H1 (cell line): ENCODE data around the gene DISP3. TPM values are rescaled to one million over a fixed set of nuclear protein-coding genes. Genes with fewer than 3 reads are reported as not detected.
A peak's percentile ranks its signal among the peaks of the same experiment; 100 is the strongest.

Experiments
- CTCF ChIA-PET: fragments of 300-600 bp; sonication (Branson Sonifier 250); formaldehyde crosslinking; loops from one replicate; lab custom pipeline; 2021; ENCODE audit not compliant: partially characterized antibody; lab: Charles Lee
- POLR2A ChIA-PET: fragments of 300-600 bp; sonication (Branson Sonifier 250); formaldehyde crosslinking; loops from one replicate; lab custom pipeline; 2021; ENCODE audit warnings: inconsistent platforms; ENCODE audit not compliant: partially characterized antibody; lab: Charles Lee
- DNase-seq, 2 experiments: peaks; one replicate each; pipeline versions ENCODE4 v3.0.0 to v3.0.0-alpha.2; 2010 to 2022; ENCODE audit warnings: low spot score in 2 of 2, low read depth in 1 of 2, mixed read lengths in 1 of 2
- FAIRE-seq: peaks from 2 replicates; lab custom pipeline; 2011; peaks lifted over from hg19 to GRCh38; lab: Jason Lieb, UNC
- H2AFZ ChIP-seq: 2 replicates; pipeline ENCODE4 v1.8.1; 2012; ENCODE audit warnings: low read length, inconsistent platforms
- H2AK5ac ChIP-seq: 2 replicates; pipeline ENCODE4 v1.6.1; 2013; ENCODE audit warnings: low read depth, low read length
- H2BK120ac ChIP-seq: replicated peaks from 2 replicates; pipeline ENCODE3; 2013; ENCODE audit warnings: low read depth, low read length, inconsistent platforms
- H2BK12ac ChIP-seq: 2 replicates; pipeline ENCODE4 v1.6.1; 2013; ENCODE audit warnings: low read depth, low read length
- H2BK15ac ChIP-seq: 2 replicates; pipeline ENCODE4 v1.6.1; 2013; ENCODE audit warnings: low read length
- H2BK20ac ChIP-seq: 2 replicates; pipeline ENCODE4 v1.6.1; 2013; ENCODE audit warnings: low read length
- H2BK5ac ChIP-seq: 2 replicates; pipeline ENCODE4 v1.6.1; 2013; ENCODE audit warnings: low read depth, low read length
- H3K14ac ChIP-seq: 2 replicates; pipeline ENCODE4 v1.6.1; 2013; ENCODE audit warnings: inconsistent platforms; ENCODE audit not compliant: insufficient read length
- H3K18ac ChIP-seq: 2 replicates; pipeline ENCODE4 v1.6.1; 2013; ENCODE audit warnings: low read length; ENCODE audit errors: extremely low read depth
- H3K23ac ChIP-seq: 2 replicates; pipeline ENCODE4 v1.6.1; 2013; ENCODE audit warnings: inconsistent platforms; ENCODE audit not compliant: insufficient read length
- H3K23me2 ChIP-seq: 2 replicates; pipeline ENCODE4 v1.6.1; 2013; ENCODE audit warnings: low read depth, low read length
- H3K27ac ChIP-seq: 2 replicates; pipeline ENCODE4 v1.6.1; 2011; ENCODE audit warnings: low read depth, low read length, inconsistent platforms
- H3K27me3 ChIP-seq, 4 experiments: replicated peaks in 1 of 4; 1 replicate in 1 of 4; 2 replicates in 3 of 4; pipeline versions ENCODE4 v1.6.1 to v1.8.1; 2011 to 2013; ENCODE audit warnings: low read length in 3 of 4, mild to moderate bottlenecking in 3 of 4, inconsistent platforms in 2 of 4, mixed read lengths in 2 of 4, moderate library complexity in 1 of 4; ENCODE audit not compliant: control insufficient read depth in 3 of 4, insufficient read depth in 3 of 4; ENCODE audit errors: extremely low read depth in 1 of 4
- H3K36me3 ChIP-seq, 4 experiments: 2 replicates each; pipeline versions ENCODE4 v1.6.1 to v1.8.1; 2011 to 2013; ENCODE audit warnings: mild to moderate bottlenecking in 4 of 4, low read length in 3 of 4, moderate library complexity in 2 of 4, control low read depth in 1 of 4, inconsistent platforms in 1 of 4; ENCODE audit not compliant: insufficient read depth in 4 of 4, control insufficient read depth in 2 of 4
- H3K4ac ChIP-seq: replicated peaks from 2 replicates; pipeline ENCODE3; 2013; ENCODE audit warnings: low read length, low read depth, mixed read lengths, inconsistent platforms; ENCODE audit not compliant: insufficient read length
- H3K4me1 ChIP-seq, 4 experiments: replicated peaks in 1 of 4; 1 replicate in 1 of 4; 2 replicates in 3 of 4; pipeline versions ENCODE4 v1.6.1 to v1.8.1; 2011 to 2013; ENCODE audit warnings: low read length in 3 of 4, inconsistent platforms in 2 of 4, mixed read lengths in 1 of 4; ENCODE audit not compliant: insufficient read depth in 4 of 4, control insufficient read depth in 3 of 4
- H3K4me2 ChIP-seq, 2 experiments: 2 replicates each; pipeline versions ENCODE4 v1.6.1 to v1.8.1; 2011 to 2013; ENCODE audit warnings: low read depth in 2 of 2, low read length in 2 of 2, control low read depth in 1 of 2, inconsistent platforms in 1 of 2, mild to moderate bottlenecking in 1 of 2; ENCODE audit not compliant: insufficient read depth in 1 of 2
- H3K4me3 ChIP-seq, 4 experiments: fragments of 200-600, 300-600 bp in 1 of 4; sonication (generic), shearing (Covaris generic), sonication (Bioruptor Twin) in 1 of 4; 2 replicates each; pipeline versions ENCODE4 v1.5.1 to v1.8.1; 2011 to 2016; ENCODE audit warnings: low read length in 4 of 4, low read depth in 3 of 4, control low read depth in 2 of 4, inconsistent platforms in 2 of 4, mild to moderate bottlenecking in 2 of 4, mixed read lengths in 1 of 4, moderate library complexity in 1 of 4; ENCODE audit not compliant: insufficient read depth in 2 of 4; ENCODE audit errors: extremely low read depth in 1 of 4
- H3K56ac ChIP-seq: replicated peaks from 2 replicates; pipeline ENCODE3; 2013; ENCODE audit warnings: low read depth, mild to moderate bottlenecking, mixed read lengths, low read length, inconsistent platforms; ENCODE audit not compliant: insufficient read length
- H3K79me1 ChIP-seq: 2 replicates; pipeline ENCODE4 v1.6.1; 2013; ENCODE audit warnings: low read depth, low read length, control low read depth
- H3K79me2 ChIP-seq, 2 experiments: 2 replicates each; pipeline versions ENCODE4 v1.6.1 to v1.8.1; 2012 to 2013; ENCODE audit warnings: low read length in 2 of 2, mild to moderate bottlenecking in 2 of 2, inconsistent platforms in 1 of 2; ENCODE audit not compliant: insufficient read depth in 2 of 2, control insufficient read depth in 1 of 2
- H3K9ac ChIP-seq, 4 experiments: replicated peaks in 1 of 4; 1 replicate in 1 of 4; 2 replicates in 3 of 4; pipeline versions ENCODE4 v1.6.1 to v1.8.1; 2011 to 2013; ENCODE audit warnings: low read depth in 3 of 4, low read length in 3 of 4, control low read depth in 2 of 4, mild to moderate bottlenecking in 2 of 4, moderate library complexity in 2 of 4, inconsistent platforms in 1 of 4; ENCODE audit errors: extremely low read depth in 1 of 4
- H3K9me3 ChIP-seq, 2 experiments: 2 replicates each; pipeline versions ENCODE4 v1.6.1 to v1.8.1; 2012 to 2013; ENCODE audit warnings: mild to moderate bottlenecking in 2 of 2, moderate library complexity in 2 of 2, control low read depth in 1 of 2, inconsistent platforms in 1 of 2, low read depth in 1 of 2, low read length in 1 of 2, mixed read lengths in 1 of 2; ENCODE audit not compliant: insufficient read depth in 2 of 2
- H4K20me1 ChIP-seq, 2 experiments: replicated peaks in 1 of 2; 2 replicates each; pipeline versions ENCODE3 to v1.8.1; 2011 to 2013; ENCODE audit warnings: inconsistent platforms in 2 of 2, low read length in 2 of 2, mild to moderate bottlenecking in 1 of 2; ENCODE audit not compliant: insufficient read depth in 2 of 2, control insufficient read depth in 1 of 2
- H4K5ac ChIP-seq: 2 replicates; pipeline ENCODE4 v1.6.1; 2013; ENCODE audit warnings: low read length, low read depth, mixed read lengths, inconsistent platforms; ENCODE audit not compliant: insufficient read length
- H4K8ac ChIP-seq: 2 replicates; pipeline ENCODE4 v1.8.0; 2013; ENCODE audit warnings: mild to moderate bottlenecking, moderate library complexity, low read length, inconsistent platforms; ENCODE audit not compliant: insufficient read depth; ENCODE audit errors: extremely low read depth
- H4K91ac ChIP-seq: replicated peaks from 2 replicates; pipeline ENCODE3; 2013; ENCODE audit warnings: low read length, mixed read lengths, inconsistent platforms; ENCODE audit not compliant: insufficient read length
- KDM1A ChIP-seq: fragments of 200-600, 300-600 bp; sonication (generic); IDR thresholded peaks from 2 replicates; pipeline ENCODE4 v1.7.1; 2016; ENCODE audit warnings: mild to moderate bottlenecking, low read length, borderline replicate concordance
- MAFK ChIP-seq: IDR thresholded peaks from 2 replicates; pipeline ENCODE4 v1.6.1; 2012; ENCODE audit warnings: low read depth, mild to moderate bottlenecking, improper control_type of control experiment, low read length
- NANOG ChIP-seq: IDR thresholded peaks from 2 replicates; pipeline ENCODE4 v1.6.1; 2011; ENCODE audit warnings: low read length, low read depth, mild to moderate bottlenecking, inconsistent platforms; ENCODE audit not compliant: insufficient read depth, poor library complexity, severe bottlenecking
- RBBP5 ChIP-seq: IDR thresholded peaks from 2 replicates; pipeline ENCODE4 v1.7.1; 2012; ENCODE audit warnings: low read depth, mild to moderate bottlenecking, inconsistent platforms, low read length, moderate library complexity, borderline replicate concordance
- RXRA ChIP-seq: IDR thresholded peaks from 2 replicates; pipeline ENCODE4 v1.6.1; 2011; ENCODE audit warnings: low read depth, mild to moderate bottlenecking, low read length, moderate library complexity; ENCODE audit not compliant: insufficient read depth
- SAP30 ChIP-seq: fragments of 300-600 bp; sonication (generic); IDR thresholded peaks from 2 replicates; pipeline ENCODE4 v1.7.1; 2012; ENCODE audit warnings: low read length, moderate library complexity, mild to moderate bottlenecking, inconsistent platforms; ENCODE audit not compliant: insufficient read depth, insufficient replicate concordance
- SP4 ChIP-seq: IDR thresholded peaks from 2 replicates; pipeline ENCODE4 v1.6.1; 2012; ENCODE audit warnings: low read length, inconsistent platforms
- SUZ12 ChIP-seq: fragments of 200-600 bp; sonication (generic); IDR thresholded peaks from 2 replicates; pipeline ENCODE4 v1.6.1; 2012; ENCODE audit warnings: mild to moderate bottlenecking, inconsistent platforms, low read length, moderate library complexity, mixed read lengths
- WGBS, 2 experiments: shearing (Covaris generic) in 1 of 2; methylation state at CpG; one replicate each; pipeline versions ENCODE4 v1.1.6 to v1.1.7; 2013 to 2015; ENCODE audit warnings: low lambda C conversion rate in 2 of 2, mixed read lengths in 2 of 2, inconsistent platforms in 1 of 2, low coverage in 1 of 2, missing lambda C conversion rate in 1 of 2; ENCODE audit not compliant: insufficient replicate concordance in 2 of 2, insufficient coverage in 1 of 2, insufficient read length in 1 of 2; ENCODE audit errors: extremely low coverage in 1 of 2, missing lambda C conversion rate in 1 of 2; 5-methylcytosine and 5-hydroxymethylcytosine counted together
- polyA plus RNA-seq, 7 experiments: library from polyadenylated mRNA; depleted of rRNA in 3 of 7; stranded (reverse) in 5 of 7; unstranded in 2 of 7; fragments of >200 nt in 5 of 7; fragments of 200-250 nt in 2 of 7; gene quantifications; 1 replicate in 5 of 7; 2 replicates in 1 of 7; 4 replicates in 1 of 7; pipeline versions ENCODE4 v1.2.1 to v1.2.3, GENCODE V29; 2011 to 2013; ENCODE audit warnings: missing spikeins in 2 of 7, mixed read lengths in 2 of 7
- total RNA-seq: library from RNA; stranded (reverse); fragmentation: NEBNext Ultra II Directional; extraction: Animal tissue kit (Norgen Biotek cat#: 25700); gene quantifications from 2 replicates; pipeline ENCODE4 v1.2.1, GENCODE V29; 2021
- TF ChIP-seq, protein P1 (sequence below), 3 experiments: IDR thresholded peaks; 1 replicate in 2 of 3; 2 replicates in 1 of 3; pipeline versions ENCODE4 v1.5.1 to v1.6.1; 2011; ENCODE audit warnings: low read length in 3 of 3, mild to moderate bottlenecking in 3 of 3, inconsistent platforms in 2 of 3, low read depth in 1 of 3, moderate library complexity in 1 of 3; ENCODE audit not compliant: insufficient read depth in 1 of 3; ENCODE audit errors: control extremely low read depth in 1 of 3

DISP3 gene
- total and polyA plus RNA-seq, 2 of the 8 experiments (the other 6 are each of a cell fraction or from before 2014, with no cell fraction given), result 3.4 to 4.6 TPM

DNA sequence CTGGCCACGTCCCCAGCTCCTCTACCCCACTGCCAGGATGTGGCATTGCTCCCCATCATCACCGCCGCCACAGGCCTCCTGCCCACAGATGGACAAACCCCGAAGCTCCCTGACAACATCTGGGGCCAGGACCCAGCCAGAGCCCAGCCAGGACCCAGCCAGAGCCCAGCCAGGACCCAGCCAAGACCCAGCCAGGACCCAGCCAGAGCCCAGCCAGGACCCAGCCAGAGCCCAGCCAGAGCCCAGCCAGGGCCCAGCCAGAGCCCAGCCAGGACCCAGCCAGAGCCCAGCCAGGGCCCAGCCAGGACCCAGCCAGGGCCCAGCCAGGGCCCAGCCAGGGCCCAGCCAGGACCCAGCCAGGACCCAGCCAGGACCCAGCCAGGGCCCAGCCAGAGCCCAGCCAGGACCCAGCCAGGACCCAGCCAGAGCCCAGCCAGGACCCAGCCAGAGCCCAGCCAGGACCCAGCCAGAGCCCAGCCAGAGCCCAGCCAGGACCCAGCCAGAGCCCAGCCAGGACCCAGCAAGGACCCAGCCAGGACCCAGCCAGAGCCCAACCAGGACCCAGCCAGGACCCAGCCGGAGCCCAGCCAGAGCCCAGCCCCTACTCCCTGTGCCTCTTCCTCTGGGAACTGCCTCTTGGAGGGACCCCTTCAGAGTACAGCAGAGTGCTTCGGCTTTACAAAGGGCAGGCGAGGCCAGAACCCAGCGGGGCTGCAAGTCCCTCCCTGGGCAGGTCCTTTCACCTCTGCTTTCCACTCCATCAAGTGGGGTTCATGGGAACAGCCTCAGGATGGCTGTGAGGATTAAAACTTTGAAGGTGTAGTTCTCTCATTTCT is 43.7 kb downstream of the DISP3 start:
- Histone ChIP-seq H2BK120ac (no peak overlapping the region), H3K9ac (no peak overlapping the region), H4K8ac (peak overlapping the region; percentile 91; the same call in 1 of the 2 replicates), H2BK20ac (no peak overlapping the region), H3K27ac (no peak overlapping the region), H3K4me3 (no peak overlapping the region), H3K56ac (no peak overlapping the region), H3K23ac (no peak overlapping the region), H2BK5ac (no peak overlapping the region), H4K91ac (no peak overlapping the region), H3K14ac (no peak overlapping the region), H3K36me3 (no peaks in the 10 kb centered on the region; a peak in 1 of 8 replicates), H3K4me1 (peaks cover 0 to 1% (median 0%) of the 10 kb centered on the region in 4 experiments; a peak in 1 of 7 replicates), H4K20me1 (no peaks in the 10 kb centered on the region), H2BK15ac (no peak overlapping the region), H3K4me2 (no peak overlapping the region), H4K5ac (no peak overlapping the region), H3K79me2 (no peaks in the 10 kb centered on the region), H2BK12ac (no peak overlapping the region), H3K27me3 (no peaks in the 10 kb centered on the region), H3K18ac (no peak overlapping the region), H3K23me2 (no peaks in the 10 kb centered on the region), H3K79me1 (no peaks in the 10 kb centered on the region), H2AFZ (no peak overlapping the region), H3K9me3 (no peaks in the 10 kb centered on the region), H2AK5ac (no peak overlapping the region), H3K4ac (no peak overlapping the region)
- WGBS, 2 experiments, result 79% methylated on average over 8 of the region's 8 CpGs; no CpG with 5 or more reads in 1 of the 2 experiments
- DNase-seq, result no peak
- ChIA-PET CTCF (no interaction called here), POLR2A (interaction anchor here (0.7 kb wide), 1 partner anchor 113 kb away, joined by 3 read pairs; no protein-coding TSS in a partner anchor)
- no peak for FAIRE-seq
- no peak for TF ChIP-seq SUZ12
- TF ChIP-seq SP4, result no peak
- no peak for TF ChIP-seq SAP30
- TF ChIP-seq MAFK, result no peak
- no peak for TF ChIP-seq RXRA
- no peak for TF ChIP-seq NANOG
- TF ChIP-seq, protein P1, sequence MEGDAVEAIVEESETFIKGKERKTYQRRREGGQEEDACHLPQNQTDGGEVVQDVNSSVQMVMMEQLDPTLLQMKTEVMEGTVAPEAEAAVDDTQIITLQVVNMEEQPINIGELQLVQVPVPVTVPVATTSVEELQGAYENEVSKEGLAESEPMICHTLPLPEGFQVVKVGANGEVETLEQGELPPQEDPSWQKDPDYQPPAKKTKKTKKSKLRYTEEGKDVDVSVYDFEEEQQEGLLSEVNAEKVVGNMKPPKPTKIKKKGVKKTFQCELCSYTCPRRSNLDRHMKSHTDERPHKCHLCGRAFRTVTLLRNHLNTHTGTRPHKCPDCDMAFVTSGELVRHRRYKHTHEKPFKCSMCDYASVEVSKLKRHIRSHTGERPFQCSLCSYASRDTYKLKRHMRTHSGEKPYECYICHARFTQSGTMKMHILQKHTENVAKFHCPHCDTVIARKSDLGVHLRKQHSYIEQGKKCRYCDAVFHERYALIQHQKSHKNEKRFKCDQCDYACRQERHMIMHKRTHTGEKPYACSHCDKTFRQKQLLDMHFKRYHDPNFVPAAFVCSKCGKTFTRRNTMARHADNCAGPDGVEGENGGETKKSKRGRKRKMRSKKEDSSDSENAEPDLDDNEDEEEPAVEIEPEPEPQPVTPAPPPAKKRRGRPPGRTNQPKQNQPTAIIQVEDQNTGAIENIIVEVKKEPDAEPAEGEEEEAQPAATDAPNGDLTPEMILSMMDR (IDR thresholded peaks at IDR 0.05; ENCODE audit: control extremely low read depth in 1 of 3, insufficient read depth in 1 of 3, low read depth in 1 of 3, low read length in 3 of 3), result no peak
- TF ChIP-seq RBBP5, result no peak
- no peak for TF ChIP-seq KDM1A
